Measurements from ENCODE around the gene DOCK4.

The DOCK4 gene

GRCh38 chr7:112092306-112092705, 113.9 kb downstream of the DOCK4 start:
- TF ChIP-seq REST (IDR thresholded peaks at IDR 0.05; ENCODE audit: insufficient replicate concordance, low read depth) (no peak), CTCF (IDR thresholded peaks at IDR 0.05; ENCODE audit: insufficient read depth, low read length) (no peak), GABPA (IDR thresholded peaks at IDR 0.05; ENCODE audit: low read depth) (no peak), POLR2AphosphoS5 (IDR thresholded peaks at IDR 0.05; ENCODE audit: low read depth) (no peak), SPI1 (IDR thresholded peaks at IDR 0.05; ENCODE audit: borderline replicate concordance, low read depth) (no peak)
- H3K27ac ChIP-seq (replicated peaks), result no peak overlapping the region
- DNase-seq (ENCODE audit: low read depth in 1 of 2, low spot score in 1 of 2), result no peak
- H3K27me3 ChIP-seq (ENCODE audit: insufficient read depth, poor library complexity, severe bottlenecking), result no peaks in the 10 kb centered on the region
- H3K4me3 ChIP-seq (replicated peaks; ENCODE audit: insufficient read depth, low read length), result no peak overlapping the region

GRCh38 chr7:112091768-112092167, 114.4 kb downstream of the DOCK4 start:
- H3K4me3 ChIP-seq (replicated peaks; ENCODE audit: insufficient read depth, low read length), result no peak overlapping the region
- DNase-seq (ENCODE audit: low read depth in 1 of 2, low spot score in 1 of 2), result no peak
- no peaks in the 10 kb centered on the region for H3K27me3 ChIP-seq (ENCODE audit: insufficient read depth, poor library complexity, severe bottlenecking)
- TF ChIP-seq REST (IDR thresholded peaks at IDR 0.05; ENCODE audit: insufficient replicate concordance, low read depth) (no peak), POLR2AphosphoS5 (IDR thresholded peaks at IDR 0.05; ENCODE audit: low read depth) (no peak), CTCF (IDR thresholded peaks at IDR 0.05; ENCODE audit: insufficient read depth, low read length) (no peak), SPI1 (IDR thresholded peaks at IDR 0.05; ENCODE audit: borderline replicate concordance, low read depth) (no peak), GABPA (IDR thresholded peaks at IDR 0.05; ENCODE audit: low read depth) (no peak)
- H3K27ac ChIP-seq (replicated peaks), result no peak overlapping the region

GRCh38 chr7:112089551-112089950, 116.6 kb downstream of the DOCK4 start:
- DNase-seq (ENCODE audit: low read depth in 1 of 2, low spot score in 1 of 2), result peak; percentile 70 to 81
- Histone ChIP-seq H3K4me3 (replicated peaks; ENCODE audit: insufficient read depth, low read length) (no peak overlapping the region), H3K27me3 (ENCODE audit: insufficient read depth, poor library complexity, severe bottlenecking) (no peaks in the 10 kb centered on the region), H3K27ac (replicated peaks) (no peak overlapping the region)
- TF ChIP-seq CTCF (IDR thresholded peaks at IDR 0.05; ENCODE audit: insufficient read depth, low read length) (no peak), SPI1 (IDR thresholded peaks at IDR 0.05; ENCODE audit: borderline replicate concordance, low read depth) (no peak; the same call in 1 of the 2 replicates), GABPA (IDR thresholded peaks at IDR 0.05; ENCODE audit: low read depth) (no peak), POLR2AphosphoS5 (IDR thresholded peaks at IDR 0.05; ENCODE audit: low read depth) (no peak), REST (IDR thresholded peaks at IDR 0.05; ENCODE audit: insufficient replicate concordance, low read depth) (no peak)
